Fibroblast of mammary gland (primary cell): Measurements from ENCODE around the gene FSCN2.
A peak's percentile ranks its signal among the peaks of the same experiment; 100 is the strongest.

Experiments
- DNase-seq: peaks from one replicate; pipeline ENCODE4 v3.0.0-alpha.2; 2010; ENCODE audit warnings: low read depth
- H3K4me3 ChIP-seq: 2 replicates; pipeline ENCODE4 v1.5.1; 2011; ENCODE audit warnings: low read depth, mild to moderate bottlenecking, low read length, moderate library complexity; ENCODE audit not compliant: control insufficient read depth
- CTCF ChIP-seq: conservative IDR thresholded peaks from 2 replicates; pipeline ENCODE4 v1.5.1; 2011; ENCODE audit warnings: low read depth, low read length, inconsistent platforms; ENCODE audit not compliant: control insufficient read depth, insufficient read depth

The FSCN2 gene

DNA sequence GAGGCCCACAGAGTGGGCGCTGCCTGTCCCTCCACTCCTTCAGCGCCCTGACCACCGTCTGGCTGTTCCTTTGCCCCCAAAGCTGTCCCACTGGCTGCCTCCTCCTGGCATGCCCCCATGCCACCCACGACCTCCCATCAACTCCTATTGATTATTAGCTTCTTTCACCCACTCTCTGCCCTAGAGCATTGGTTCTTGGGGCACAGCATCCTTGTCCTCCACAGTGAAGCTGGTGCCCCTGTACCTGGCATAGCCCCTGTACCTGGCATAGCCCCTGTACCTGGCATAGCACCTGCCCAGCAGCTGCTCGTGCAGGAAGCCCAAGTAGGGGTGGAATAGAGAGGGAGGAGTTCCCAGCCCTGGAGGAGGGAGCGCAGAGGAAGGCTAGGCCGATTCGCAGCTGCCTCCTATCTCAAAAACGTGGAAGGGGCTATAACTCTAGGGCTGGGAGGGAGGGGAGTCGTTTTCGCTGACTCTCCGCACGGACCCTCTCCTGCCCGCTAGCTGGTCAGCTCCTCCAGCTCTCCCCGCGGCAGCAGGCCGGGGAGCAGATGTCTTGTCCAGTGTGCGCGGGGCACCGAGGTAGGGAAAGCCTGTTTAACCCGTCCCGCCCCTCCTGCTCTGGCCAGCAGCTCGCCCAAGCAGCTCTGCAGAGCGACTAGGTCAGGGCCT, 9.9 kb upstream of the FSCN2 start:
- DNase-seq = no peak
- H3K4me3 ChIP-seq = peak overlapping the region; percentile 33
- no peak for TF ChIP-seq CTCF

GRCh38 chr17:81518785-81519283, 9.3 kb upstream of the FSCN2 start:
- DNase-seq = no peak
- TF ChIP-seq CTCF = no peak

GRCh38 chr17:81519284-81520020, 8.7 kb upstream of the FSCN2 start:
- no peak overlapping the region for H3K4me3 ChIP-seq
- no peak for DNase-seq
- no peak for TF ChIP-seq CTCF

More at GRCh38 chr17:81518785-81519283, 9.3 kb upstream of the FSCN2 start:
- H3K4me3 ChIP-seq = peak overlapping the region; percentile 33

DNA sequence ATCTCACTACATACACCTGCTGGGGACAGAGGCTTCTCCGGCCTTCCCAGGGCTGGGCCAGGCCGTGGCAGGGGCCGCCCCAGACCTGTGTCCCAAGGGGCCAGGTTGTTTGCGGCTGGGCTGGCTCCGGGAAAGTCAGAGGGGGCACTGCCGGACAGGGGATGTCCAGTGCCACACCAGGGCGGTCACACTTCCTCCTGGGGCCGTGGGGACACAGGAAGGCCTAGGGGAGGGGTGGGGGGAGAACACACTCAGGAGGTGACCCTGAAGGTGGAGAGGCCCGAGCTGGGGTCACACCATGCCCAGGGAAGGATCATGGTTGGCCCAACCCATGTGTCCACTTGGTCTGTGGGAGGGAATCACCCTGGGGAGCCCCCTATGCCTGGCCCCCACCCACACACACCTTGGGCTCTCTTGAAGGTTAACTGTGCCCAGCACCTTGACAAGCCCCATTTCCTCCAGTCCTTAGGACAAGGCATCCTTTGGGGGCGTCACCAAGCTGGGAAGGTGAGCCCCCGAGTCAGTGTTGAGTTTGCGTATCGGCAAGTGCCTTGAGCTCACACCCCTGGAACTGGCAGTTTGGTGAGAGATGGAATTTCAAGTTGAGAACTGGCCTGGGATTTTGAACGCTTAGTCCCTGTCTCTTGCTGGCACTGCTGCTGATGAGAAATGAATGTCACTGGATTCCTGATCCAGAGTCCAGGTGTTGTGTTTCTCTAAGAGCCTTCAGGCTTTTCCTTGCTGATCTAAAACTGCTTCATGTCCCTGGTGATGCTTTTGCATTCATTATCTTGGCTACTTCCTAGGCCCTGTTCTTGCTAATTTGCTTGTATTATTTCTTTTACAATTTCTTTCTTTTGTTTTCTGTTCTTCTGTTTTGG, 7.9 kb upstream of the FSCN2 start:
- no peak for TF ChIP-seq CTCF
- no peak overlapping the region for H3K4me3 ChIP-seq
- no peak for DNase-seq

DNA sequence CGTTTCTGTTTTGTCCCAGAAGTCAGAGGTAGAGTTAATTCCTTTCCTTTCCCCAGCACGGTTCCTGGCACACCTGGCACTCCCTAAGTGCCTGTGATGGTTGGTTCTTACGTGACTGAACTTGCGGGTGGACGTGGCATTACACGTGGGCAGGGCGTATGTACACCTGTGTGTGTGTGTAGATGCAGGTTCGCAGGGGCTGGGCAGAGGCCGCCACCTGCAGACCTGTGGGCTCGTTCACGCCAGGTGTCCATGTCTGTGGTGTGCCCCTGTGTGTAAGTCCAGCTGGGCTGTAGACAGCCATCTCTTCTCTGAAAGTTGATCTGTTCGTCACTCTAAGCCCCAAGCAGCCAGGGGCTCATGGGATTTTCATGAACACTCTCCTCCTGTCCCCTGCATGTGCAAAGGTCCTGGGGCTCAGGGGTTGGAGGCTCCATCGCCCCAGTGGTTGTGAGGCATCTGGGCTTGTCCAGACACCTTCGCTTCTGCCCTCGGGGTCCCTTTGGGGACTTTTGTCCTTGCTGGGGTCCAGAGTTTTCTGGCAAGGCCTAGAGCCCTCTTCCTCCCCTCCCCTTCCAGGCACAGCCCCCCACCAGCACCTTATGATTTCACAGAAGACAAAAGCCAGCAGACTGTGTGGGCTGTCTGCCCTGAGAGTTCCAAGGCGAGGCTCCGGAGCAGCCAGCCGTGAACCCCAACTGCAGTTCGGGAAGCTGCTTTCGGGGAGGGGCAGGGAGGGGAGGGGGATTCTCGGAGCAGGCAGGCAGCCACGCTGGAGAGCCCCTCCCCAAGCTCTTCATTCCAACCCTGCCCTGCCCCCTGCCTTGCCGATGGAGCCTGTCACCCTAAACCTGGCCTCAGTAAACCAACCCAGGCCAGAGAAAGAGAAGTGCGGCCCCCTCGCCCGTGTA, 5.4 kb upstream of the FSCN2 start:
- TF ChIP-seq CTCF = no peak
- no peak for DNase-seq
- no peak overlapping the region for H3K4me3 ChIP-seq
